HG02798 (cell line): Measurements from ENCODE around the gene XIST.
"Not testable (repeated sequence)": the region's sequence is repeated elsewhere in the genome, so short reads cannot be mapped to it uniquely, and the experiment has no call there.

Source experiments
- ATAC-seq: cut with Tn5 transposase; IDR thresholded peaks from one replicate; pipeline ENCODE4 v1.9.1; 2021; ENCODE audit warnings: mild to moderate bottlenecking; ENCODE audit not compliant: unreplicated experiment, poor library complexity

XIST gene

GRCh38 chrX:73840120-73840924 lies 12.2 kb downstream of the XIST start:
- ATAC-seq: no peak

DNA sequence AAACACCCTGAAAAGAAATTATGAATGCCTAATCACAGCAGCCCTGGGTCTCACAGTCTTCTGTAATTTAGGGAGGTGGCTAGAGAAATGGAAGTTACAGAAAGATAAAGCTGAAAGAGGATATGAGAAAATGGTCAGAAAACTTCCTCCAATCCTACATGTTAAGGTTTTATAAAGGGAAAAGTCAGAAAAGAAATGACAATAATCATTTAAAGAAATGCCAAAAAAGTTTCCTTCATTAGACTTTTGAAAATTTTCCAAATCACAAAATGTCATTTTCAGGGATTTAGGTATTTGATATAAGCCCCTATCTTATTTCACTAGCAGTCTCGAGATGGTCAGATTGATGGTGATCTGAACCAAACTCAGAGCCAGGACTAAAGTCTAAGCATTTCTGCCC lies 13.4 kb downstream of the XIST start:
- ATAC-seq: no peak

- no peak for ATAC-seq
These were observed 14.4 kb downstream of the XIST start for GRCh38 chrX:73838123-73838522.

DNA sequence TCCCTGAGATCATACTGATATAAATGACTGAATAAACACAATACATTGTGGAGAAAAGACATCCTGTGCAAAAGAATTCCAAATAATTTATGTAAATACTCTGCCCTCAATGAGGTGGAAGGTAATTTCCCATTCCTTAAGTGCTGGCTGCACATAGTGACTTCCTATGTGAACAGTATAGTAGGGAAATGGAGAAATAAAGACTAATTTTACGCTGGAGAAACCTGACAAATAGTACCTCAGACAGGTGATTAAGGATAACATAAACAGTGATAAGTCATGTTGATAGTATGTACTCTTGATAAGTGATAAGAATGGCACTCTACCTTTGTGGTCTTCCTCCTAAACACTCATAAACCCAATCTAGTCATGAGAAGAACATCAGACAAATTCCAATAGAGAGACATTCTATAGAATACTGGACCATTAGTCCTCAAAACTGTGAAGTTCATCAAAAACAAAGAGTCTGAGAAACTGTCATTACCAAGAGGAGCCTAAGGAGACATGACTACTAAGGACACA lies 15.5 kb downstream of the XIST start:
- ATAC-seq: no peak

GRCh38 chrX:73834219-73834618 lies 18.3 kb downstream of the XIST start:
- no peak for ATAC-seq

- no peak for ATAC-seq
These were observed 20.2 kb downstream of the XIST start for GRCh38 chrX:73832319-73832718.

DNA sequence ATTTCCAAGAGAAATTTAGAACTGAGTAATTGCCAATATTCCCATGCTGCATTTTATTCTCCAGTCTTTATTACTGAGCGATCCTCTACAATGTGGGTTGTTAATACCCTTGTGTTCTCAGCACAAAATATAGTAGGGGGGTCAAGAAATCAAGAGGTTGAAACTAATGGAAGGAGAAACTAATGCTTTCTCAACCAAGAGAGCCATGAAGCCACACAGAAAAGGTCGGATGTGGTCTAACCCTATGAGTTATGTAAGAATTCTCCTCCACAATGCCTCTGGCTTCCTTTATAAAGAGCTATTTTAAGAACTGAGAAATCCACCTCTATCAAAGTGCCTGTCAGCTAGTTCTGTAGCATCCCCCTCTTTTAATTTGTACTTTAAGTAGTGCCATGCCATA lies 21.0 kb downstream of the XIST start:
- no peak for ATAC-seq

GRCh38 chrX:73830489-73831414 lies 21.8 kb downstream of the XIST start:
- no peak for ATAC-seq

- ATAC-seq: no peak
These were observed 22.5 kb downstream of the XIST start for GRCh38 chrX:73829890-73830466.

GRCh38 chrX:73828080-73828720 lies 24.3 kb downstream of the XIST start:
- ATAC-seq: no peak

DNA sequence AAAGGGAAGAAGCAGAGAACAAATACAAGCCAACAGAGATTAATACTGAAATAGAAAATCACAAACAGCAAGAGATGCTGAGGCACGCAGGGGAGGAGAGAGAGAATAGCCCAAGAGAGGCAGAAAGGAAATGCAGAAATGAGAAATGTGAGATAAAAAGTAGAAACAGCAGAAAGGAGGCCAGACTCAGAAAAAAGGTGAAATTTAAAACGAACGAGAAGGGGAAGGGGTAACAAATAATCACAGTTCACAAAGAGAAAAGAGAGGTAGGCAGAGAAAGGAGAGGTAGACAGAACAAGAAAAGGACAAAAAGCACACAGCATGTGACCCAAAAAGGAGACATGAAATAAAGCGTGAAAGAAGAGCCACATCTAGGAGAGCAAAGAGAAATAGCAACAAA lies 25.1 kb downstream of the XIST start:
- ATAC-seq: no peak

GRCh38 chrX:73826996-73827395 lies 25.5 kb downstream of the XIST start:
- no peak for ATAC-seq

DNA sequence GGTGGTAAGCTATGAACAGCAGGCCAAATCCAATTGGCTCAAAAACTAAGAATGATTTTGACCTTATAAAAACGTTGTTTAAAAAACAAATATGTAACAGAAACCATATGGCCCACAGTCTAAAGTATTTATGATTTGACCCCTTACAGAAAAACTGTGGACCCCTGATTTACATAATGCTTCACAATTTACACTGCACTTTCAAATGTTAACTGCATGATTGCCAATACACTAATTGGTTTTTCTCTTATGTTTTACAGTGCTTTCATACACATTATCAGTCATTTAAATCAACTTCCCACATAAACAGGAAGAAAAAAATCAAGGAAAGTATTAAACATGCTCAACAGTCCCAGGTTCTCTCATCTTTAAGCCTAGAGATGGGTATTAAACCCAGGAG lies 26.9 kb downstream of the XIST start:
- ATAC-seq: no peak

GRCh38 chrX:73823473-73824004 lies 29.0 kb downstream of the XIST start:
- ATAC-seq: no peak

GRCh38 chrX:73822775-73823174 lies 29.7 kb downstream of the XIST start:
- ATAC-seq: no peak

DNA sequence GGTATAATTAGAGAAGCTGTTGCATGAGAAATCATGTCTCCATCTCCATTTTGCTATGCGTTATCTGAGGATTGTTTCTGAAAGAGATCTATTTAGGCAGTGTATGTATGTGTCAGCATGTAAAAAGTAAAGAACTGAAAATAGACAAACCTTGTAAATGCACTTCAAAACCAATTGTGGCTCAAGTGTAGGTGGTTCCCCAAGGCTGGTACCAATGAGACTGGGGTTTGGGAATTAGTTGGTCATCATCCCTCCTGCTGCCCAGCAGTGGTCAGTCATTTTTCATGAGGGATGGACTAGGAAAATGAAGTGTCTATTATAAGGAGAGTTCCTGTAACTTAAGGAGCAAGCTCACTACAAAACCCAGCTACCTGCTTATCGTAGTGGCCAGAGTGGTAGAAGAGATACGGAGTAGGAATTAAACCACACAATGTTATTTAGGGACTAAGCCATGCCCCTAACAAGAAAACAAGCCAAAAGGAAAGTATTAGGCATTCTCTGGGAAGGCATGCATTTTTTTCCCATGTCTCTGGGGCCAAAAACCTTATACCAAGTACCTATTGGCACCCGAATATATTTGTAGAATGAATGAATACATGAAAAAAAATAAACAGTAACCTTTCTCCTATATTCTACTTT lies 30.5 kb downstream of the XIST start:
- ATAC-seq: no peak

GRCh38 chrX:73819864-73820558 lies 32.5 kb downstream of the XIST start:
- not testable (repeated sequence) for ATAC-seq

- no peak for ATAC-seq
These were observed 34.1 kb downstream of the XIST start for GRCh38 chrX:73818200-73819116.
